OCI-LY1 (cell line): ENCODE measurements around the gene PAXIP1.
A peak's percentile ranks its signal among the peaks of the same experiment; 100 is the strongest.

Experiments used
- H2AFZ ChIP-seq: fragments of 200-600 bp; sonication (generic), shearing (Covaris generic); 2 replicates; pipeline ENCODE4 v1.6.0; 2014; ENCODE audit warnings: antibody characterized with exemption, mild to moderate bottlenecking, low read length
- H3F3A ChIP-seq: fragments of 200-600 bp; sonication (generic), shearing (Covaris generic); 2 replicates; pipeline ENCODE4 v1.6.0; 2014; ENCODE audit warnings: mild to moderate bottlenecking, antibody characterized with exemption, low read length, moderate library complexity; ENCODE audit not compliant: insufficient read depth
- H3K27ac ChIP-seq: fragments of 200-600 bp; sonication (generic); 2 replicates; pipeline ENCODE4 v1.5.1; 2014; ENCODE audit warnings: low read length, mixed run types, mild to moderate bottlenecking, low read depth; ENCODE audit not compliant: poor library complexity, severe bottlenecking
- H3K27me3 ChIP-seq: fragments of 200-600 bp; sonication (generic); 2 replicates; pipeline ENCODE4 v1.6.0; 2014; ENCODE audit warnings: antibody characterized with exemption, mild to moderate bottlenecking, low read length, moderate library complexity; ENCODE audit not compliant: insufficient read depth
- H3K36me3 ChIP-seq: fragments of 200-600 bp; sonication (generic); 2 replicates; pipeline ENCODE4 v1.6.1; 2014; ENCODE audit warnings: mild to moderate bottlenecking, antibody characterized with exemption, low read length, moderate library complexity, mixed read lengths; ENCODE audit not compliant: insufficient read depth
- H3K4me1 ChIP-seq: fragments of 200-600 bp; sonication (generic); 2 replicates; pipeline ENCODE4 v1.5.1; 2014; ENCODE audit warnings: mild to moderate bottlenecking, low read length, moderate library complexity; ENCODE audit not compliant: insufficient read depth, severe bottlenecking
- H3K4me2 ChIP-seq: fragments of 200-600 bp; sonication (generic), shearing (Covaris generic); 2 replicates; pipeline ENCODE4 v1.6.1; 2014; ENCODE audit warnings: low read length
- H3K4me3 ChIP-seq: fragments of 200-600 bp; sonication (generic); 2 replicates; pipeline ENCODE4 v1.5.1; 2014; ENCODE audit warnings: low read length, low read depth, mild to moderate bottlenecking, mixed read lengths; ENCODE audit not compliant: poor library complexity, severe bottlenecking
- H3K79me2 ChIP-seq: fragments of 200-600 bp; shearing (Covaris generic); 2 replicates; pipeline ENCODE4 v1.6.1; 2016; ENCODE audit warnings: mixed run types, low read length, mixed read lengths; ENCODE audit not compliant: insufficient read depth
- H3K9ac ChIP-seq: fragments of 200-600 bp; sonication (generic), shearing (Covaris generic); 2 replicates; pipeline ENCODE4 v1.6.1; 2014; ENCODE audit warnings: mild to moderate bottlenecking, low read length, mixed read lengths
- H3K9me2 ChIP-seq: fragments of 200-600 bp; sonication (generic), shearing (Covaris generic); 2 replicates; pipeline ENCODE4 v1.6.1; 2014; ENCODE audit warnings: low read depth, mild to moderate bottlenecking, low read length, mixed read lengths
- H3K9me3 ChIP-seq: fragments of 200-600 bp; shearing (Covaris generic); 2 replicates; pipeline ENCODE4 v1.6.1; 2014; ENCODE audit warnings: low read length, mixed read lengths
- H4K20me1 ChIP-seq: fragments of 200-600 bp; sonication (generic), shearing (Covaris generic); 2 replicates; pipeline ENCODE4 v1.6.0; 2016; ENCODE audit warnings: mild to moderate bottlenecking, low read length; ENCODE audit not compliant: insufficient read depth
- EZH2 ChIP-seq: fragments of 200-600 bp; sonication (generic), shearing (Covaris generic); IDR thresholded peaks from 2 replicates; pipeline ENCODE4 v1.8.0; 2017; ENCODE audit warnings: borderline replicate concordance, mixed run types, mild to moderate bottlenecking, antibody characterized with exemption, low read length, moderate library complexity, mixed read lengths
- TF ChIP-seq, protein P1 (sequence below): fragments of 200-600 bp; sonication (generic), shearing (Covaris generic); IDR thresholded peaks from 2 replicates; pipeline ENCODE4 v1.5.1; 2017; ENCODE audit warnings: mild to moderate bottlenecking, antibody characterized with exemption, low read length, moderate library complexity, mixed read lengths

PAXIP1 gene

DNA sequence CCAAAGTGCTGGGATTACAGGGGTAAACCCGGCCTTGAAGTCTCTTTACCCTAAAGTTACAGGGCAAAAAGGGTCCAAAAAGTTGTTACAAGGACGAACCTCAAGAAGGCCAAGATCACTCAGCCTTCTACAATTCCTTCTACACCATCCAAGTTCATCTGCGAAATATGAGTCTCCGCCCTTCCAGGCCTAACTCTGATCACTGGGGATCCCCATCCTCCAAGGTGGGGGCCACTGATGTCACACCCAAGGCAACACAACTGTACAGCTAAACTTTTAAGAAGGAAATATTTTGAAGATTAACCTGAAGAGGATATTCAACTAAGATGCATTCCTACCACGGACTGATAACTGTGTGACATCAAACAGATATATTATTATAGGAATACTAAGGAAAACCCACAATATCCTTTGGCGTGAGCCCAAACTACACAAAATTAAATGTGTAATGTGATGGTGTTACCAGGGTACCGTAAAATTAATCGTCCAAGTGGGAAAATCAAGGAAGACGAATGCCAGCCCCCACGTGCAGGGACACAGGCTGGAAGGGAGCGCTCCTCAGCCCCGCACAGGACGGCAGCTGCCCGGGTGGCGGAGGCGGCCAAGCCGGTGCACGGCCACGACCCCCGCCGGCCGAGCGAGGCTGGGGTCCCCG, 1.0 kb downstream of the PAXIP1 start:
- Histone ChIP-seq H3K36me3 (peaks cover 54% of the 10 kb centered on the region), H3K79me2 (peaks cover 36% of the 10 kb centered on the region), H2AFZ (no peak overlapping the region)

DNA sequence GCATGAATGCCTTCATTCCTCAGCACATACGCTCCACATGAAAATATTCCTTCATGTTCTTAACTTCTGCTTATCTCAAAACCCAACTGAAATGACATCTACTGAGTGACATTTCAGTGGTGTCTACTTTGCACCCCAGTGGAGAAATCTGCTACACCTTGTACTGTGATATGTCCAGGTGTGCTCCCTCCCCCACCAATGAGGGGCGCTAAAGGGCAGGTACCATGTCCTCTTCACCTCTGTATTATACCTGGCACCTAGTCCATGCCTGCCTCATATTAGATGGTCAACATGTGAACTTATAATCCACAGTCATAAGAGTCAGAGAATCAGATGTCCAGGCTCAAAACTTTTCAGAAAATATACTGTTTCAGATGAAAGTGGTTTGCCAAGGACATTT, 2.1 kb downstream of the PAXIP1 start:
- 0 out of 2 replicates have a peak, but pooled peaks cover 5% of the 10 kb centered on the region for H3F3A ChIP-seq
- H2AFZ ChIP-seq: no peak overlapping the region
- no peak overlapping the region for H3K27ac ChIP-seq
- H3K36me3 ChIP-seq: peaks cover 54% of the 10 kb centered on the region
- peak overlapping the region; percentile 75; the same call in 1 of the 2 replicates for H3K4me2 ChIP-seq
- peak overlapping the region; percentile 17 for H3K4me3 ChIP-seq
- H3K79me2 ChIP-seq: peaks cover 36% of the 10 kb centered on the region
- H3K9me3 ChIP-seq: no peaks in the 10 kb centered on the region
- H4K20me1 ChIP-seq: no peaks in the 10 kb centered on the region
- no peaks in the 10 kb centered on the region for H3K27me3 ChIP-seq
- H3K9ac ChIP-seq: no peak overlapping the region
- TF ChIP-seq, protein P1, sequence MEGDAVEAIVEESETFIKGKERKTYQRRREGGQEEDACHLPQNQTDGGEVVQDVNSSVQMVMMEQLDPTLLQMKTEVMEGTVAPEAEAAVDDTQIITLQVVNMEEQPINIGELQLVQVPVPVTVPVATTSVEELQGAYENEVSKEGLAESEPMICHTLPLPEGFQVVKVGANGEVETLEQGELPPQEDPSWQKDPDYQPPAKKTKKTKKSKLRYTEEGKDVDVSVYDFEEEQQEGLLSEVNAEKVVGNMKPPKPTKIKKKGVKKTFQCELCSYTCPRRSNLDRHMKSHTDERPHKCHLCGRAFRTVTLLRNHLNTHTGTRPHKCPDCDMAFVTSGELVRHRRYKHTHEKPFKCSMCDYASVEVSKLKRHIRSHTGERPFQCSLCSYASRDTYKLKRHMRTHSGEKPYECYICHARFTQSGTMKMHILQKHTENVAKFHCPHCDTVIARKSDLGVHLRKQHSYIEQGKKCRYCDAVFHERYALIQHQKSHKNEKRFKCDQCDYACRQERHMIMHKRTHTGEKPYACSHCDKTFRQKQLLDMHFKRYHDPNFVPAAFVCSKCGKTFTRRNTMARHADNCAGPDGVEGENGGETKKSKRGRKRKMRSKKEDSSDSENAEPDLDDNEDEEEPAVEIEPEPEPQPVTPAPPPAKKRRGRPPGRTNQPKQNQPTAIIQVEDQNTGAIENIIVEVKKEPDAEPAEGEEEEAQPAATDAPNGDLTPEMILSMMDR: peak; percentile 91
- TF ChIP-seq EZH2: no peak
- H3K9me2 ChIP-seq: no peaks in the 10 kb centered on the region
- H3K4me1 ChIP-seq: peaks cover 33% of the 10 kb centered on the region

More for the DNA sequence above, 1.0 kb downstream of the PAXIP1 start:
- Histone ChIP-seq H3K4me1 (peaks cover 33% of the 10 kb centered on the region), H4K20me1 (no peaks in the 10 kb centered on the region), H3K27me3 (no peaks in the 10 kb centered on the region), H3K4me3 (peak overlapping the region; percentile 90), H3K9me3 (no peaks in the 10 kb centered on the region), H3K9ac (peak overlapping the region; percentile 85), H3K27ac (no peak overlapping the region), H3K4me2 (peak overlapping the region; percentile 75), H3F3A (0 out of 2 replicates have a peak, but pooled peaks cover 5% of the 10 kb centered on the region), H3K9me2 (no peaks in the 10 kb centered on the region)
- TF ChIP-seq EZH2: no peak
- TF ChIP-seq, protein P1: no peak

DNA sequence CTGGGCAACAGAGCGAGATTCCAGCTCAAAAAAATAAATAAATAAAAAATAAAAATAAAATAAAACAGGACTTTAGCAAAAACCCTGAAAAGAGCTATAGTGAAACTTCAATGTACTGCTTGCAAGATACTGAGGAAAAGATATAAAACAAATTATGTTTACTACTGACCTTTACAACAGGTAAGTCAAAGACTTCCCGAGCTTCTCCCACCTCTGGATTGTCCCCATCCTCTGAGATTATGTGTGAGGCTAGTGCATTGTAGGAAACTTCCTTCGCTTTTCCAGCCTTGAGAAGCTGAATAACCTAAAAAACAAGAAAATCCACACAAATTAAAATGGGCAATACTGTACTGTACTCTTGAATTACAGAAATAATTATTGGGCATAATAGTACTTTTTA, 4.4 kb downstream of the PAXIP1 start:
- Histone ChIP-seq H3K9me2 (no peaks in the 10 kb centered on the region), H3K9me3 (no peaks in the 10 kb centered on the region), H4K20me1 (no peaks in the 10 kb centered on the region), H3K9ac (no peak overlapping the region), H3K36me3 (peaks cover 63% of the 10 kb centered on the region), H3K4me1 (peaks cover 21% of the 10 kb centered on the region), H3K27me3 (no peaks in the 10 kb centered on the region), H3K27ac (no peak overlapping the region), H3K79me2 (peaks cover 25% of the 10 kb centered on the region), H3K4me3 (no peak overlapping the region), H3K4me2 (no peak overlapping the region), H2AFZ (no peak overlapping the region), H3F3A (no peaks in the 10 kb centered on the region)
- TF ChIP-seq, protein P1: no peak
- no peak for TF ChIP-seq EZH2
